ENCODE data around the gene KRTAP29-1.

DNA sequence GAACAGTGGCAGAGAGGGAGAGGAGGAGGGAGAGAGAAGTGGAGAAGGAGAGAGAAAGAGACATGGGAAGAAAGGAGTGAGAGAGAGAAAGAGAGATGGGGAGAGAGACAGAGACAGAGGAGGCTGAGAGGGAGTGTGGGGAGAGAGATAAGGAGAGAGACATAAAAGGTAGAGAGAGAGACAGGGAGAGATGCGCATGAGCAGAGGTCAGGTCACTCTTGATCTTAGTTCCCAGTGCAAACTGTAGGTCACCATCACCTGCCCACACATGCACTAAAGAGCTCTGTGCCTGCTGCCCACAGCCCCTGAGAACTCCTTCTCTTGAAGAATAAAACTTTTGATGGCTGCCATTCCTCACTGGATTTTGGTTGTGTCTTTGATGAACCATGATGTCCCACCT is 33.1 kb upstream of the KRTAP29-1 start:
- TF ChIP-seq, protein P1, sequence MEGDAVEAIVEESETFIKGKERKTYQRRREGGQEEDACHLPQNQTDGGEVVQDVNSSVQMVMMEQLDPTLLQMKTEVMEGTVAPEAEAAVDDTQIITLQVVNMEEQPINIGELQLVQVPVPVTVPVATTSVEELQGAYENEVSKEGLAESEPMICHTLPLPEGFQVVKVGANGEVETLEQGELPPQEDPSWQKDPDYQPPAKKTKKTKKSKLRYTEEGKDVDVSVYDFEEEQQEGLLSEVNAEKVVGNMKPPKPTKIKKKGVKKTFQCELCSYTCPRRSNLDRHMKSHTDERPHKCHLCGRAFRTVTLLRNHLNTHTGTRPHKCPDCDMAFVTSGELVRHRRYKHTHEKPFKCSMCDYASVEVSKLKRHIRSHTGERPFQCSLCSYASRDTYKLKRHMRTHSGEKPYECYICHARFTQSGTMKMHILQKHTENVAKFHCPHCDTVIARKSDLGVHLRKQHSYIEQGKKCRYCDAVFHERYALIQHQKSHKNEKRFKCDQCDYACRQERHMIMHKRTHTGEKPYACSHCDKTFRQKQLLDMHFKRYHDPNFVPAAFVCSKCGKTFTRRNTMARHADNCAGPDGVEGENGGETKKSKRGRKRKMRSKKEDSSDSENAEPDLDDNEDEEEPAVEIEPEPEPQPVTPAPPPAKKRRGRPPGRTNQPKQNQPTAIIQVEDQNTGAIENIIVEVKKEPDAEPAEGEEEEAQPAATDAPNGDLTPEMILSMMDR (IDR thresholded peaks at IDR 0.05), result no peak
- no peak for TF ChIP-seq ZFX (IDR thresholded peaks at IDR 0.05; ENCODE audit: borderline replicate concordance)
